Coronary artery (tissue), 2 donors: Measurements from ENCODE around the gene KRTAP5-4.
"Not testable (repeated sequence)": the region's sequence is repeated elsewhere in the genome, so short reads cannot be mapped to it uniquely, and the experiment has no call there.

ENCODE experiments used
- DNase-seq: peaks from one replicate; pipeline ENCODE4 v3.0.0-alpha.2; 2017; ENCODE audit warnings: low spot score
- H3K27ac ChIP-seq, 2 donors: fragments of 200-600 bp; sonication (generic); one replicate each; pipeline ENCODE4 v1.5.1; 2016 to 2019
- H3K4me3 ChIP-seq: fragments of 200-600 bp; sonication (generic); 2 replicates; pipeline ENCODE4 v1.5.1; 2016; ENCODE audit warnings: mild to moderate bottlenecking, moderate library complexity
- CTCF ChIP-seq: fragments of 200-600 bp; sonication (generic); IDR thresholded peaks from one replicate; pipeline ENCODE4 v1.5.1; 2019; ENCODE audit warnings: antibody characterized with exemption

Gene KRTAP5-4

DNA sequence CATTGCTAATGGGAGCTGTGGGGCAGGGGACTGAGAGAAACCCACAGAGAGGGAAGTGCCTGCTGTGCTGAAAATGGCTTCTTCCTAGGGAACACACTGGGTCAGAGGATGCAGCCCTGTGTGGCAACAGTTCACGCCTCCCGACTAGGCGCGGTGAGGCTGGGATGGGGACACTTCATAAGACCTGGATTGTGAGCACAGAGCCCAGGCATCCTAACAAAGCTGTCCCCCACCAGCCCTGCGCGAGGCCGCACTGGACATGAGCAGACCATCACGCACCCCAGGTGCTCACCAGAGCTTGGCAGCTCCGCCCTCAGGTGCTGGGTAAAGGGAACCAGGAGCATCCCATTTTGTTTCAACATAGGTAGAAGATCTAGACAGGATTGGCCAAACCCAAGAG lies 1.8 kb upstream of the KRTAP5-4 start:
- DNase-seq: no peak
- no peak for TF ChIP-seq CTCF
- Histone ChIP-seq H3K4me3 (no peak overlapping the region), H3K27ac (no peak overlapping the region)

GRCh38 chr11:1619449-1619848 lies 2.5 kb downstream of the KRTAP5-4 start:
- DNase-seq: no peak
- H3K4me3 ChIP-seq: no peak overlapping the region
- no peak overlapping the region for H3K27ac ChIP-seq
- TF ChIP-seq CTCF: no peak

GRCh38 chr11:1618231-1618630 lies 3.7 kb downstream of the KRTAP5-4 start:
- TF ChIP-seq CTCF: no peak
- Histone ChIP-seq H3K27ac (no peak overlapping the region), H3K4me3 (no peak overlapping the region)
- no peak for DNase-seq

- no peak for TF ChIP-seq CTCF
- H3K4me3 ChIP-seq: no peak within 1 kb of the TSS
- no peak within 1 kb of the TSS for H3K27ac ChIP-seq
- DNase-seq: no peak
Observed at GRCh38 chr11:1608363-1608762, 13.6 kb downstream of the KRTAP5-4 start, which contains the start of gene KRTAP5-3. TSS of gene KRTAP5-3 (minus strand) at chr11:1608463. CDS start at chr11:1608385, 78 bp downstream.

GRCh38 chr11:1607901-1608300 lies 14.0 kb downstream of the KRTAP5-4 start:
- H3K27ac ChIP-seq, DNase-seq, H3K4me3 ChIP-seq: not testable (repeated sequence)

- H3K4me3 ChIP-seq, H3K27ac ChIP-seq, DNase-seq: not testable (repeated sequence)
Observed at GRCh38 chr11:1607156-1607845, 14.6 kb downstream of the KRTAP5-4 start.

GRCh38 chr11:1605923-1606322 lies 16.0 kb downstream of the KRTAP5-4 start:
- H3K27ac ChIP-seq, DNase-seq, H3K4me3 ChIP-seq: not testable (repeated sequence)

- no peak for TF ChIP-seq CTCF
- no peak for DNase-seq
- no peak overlapping the region for H3K4me3 ChIP-seq
- H3K27ac ChIP-seq: no peak overlapping the region
Observed at GRCh38 chr11:1604711-1605110, 17.2 kb downstream of the KRTAP5-4 start.

DNA sequence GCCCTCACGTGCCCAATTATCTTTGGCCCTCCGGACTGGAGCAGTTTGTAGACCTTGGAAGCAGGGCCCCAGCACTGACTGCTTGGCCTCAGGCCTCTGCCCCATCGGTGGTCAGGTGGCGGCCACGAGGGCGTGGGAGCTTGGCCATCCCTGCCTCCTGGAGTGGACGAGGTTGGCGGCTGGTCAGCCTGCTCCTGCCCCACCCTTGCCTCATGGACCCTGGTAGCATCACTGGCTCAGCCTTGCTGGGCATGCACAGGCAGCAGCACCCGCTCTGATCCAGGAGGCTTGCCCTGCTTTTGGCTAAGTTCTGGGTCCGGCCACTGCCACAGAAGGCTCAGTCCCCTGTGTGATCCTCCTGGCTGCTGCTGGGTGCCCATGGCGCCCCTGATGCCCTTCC lies 17.8 kb downstream of the KRTAP5-4 start:
- Histone ChIP-seq H3K4me3 (no peak overlapping the region), H3K27ac (no peak overlapping the region)
- DNase-seq: no peak
- no peak for TF ChIP-seq CTCF
